Naive thymus-derived CD4-positive, alpha-beta T cell (primary cell): ENCODE results near the gene GPATCH1. TPM values are rescaled to one million over a fixed set of nuclear protein-coding genes. Genes with fewer than 3 reads are reported as not detected.

Experiments
- ATAC-seq: fragments of 150-1000 bp; cut with Tn5 transposase; 2 replicates; pipeline ENCODE4 v1.10.0; 2021; ENCODE audit warnings: mild to moderate bottlenecking, moderate library complexity
- CTCF ChIA-PET: fragments of 350-600 bp; sonication (Branson Sonifier 250); formaldehyde crosslinking; loops from one replicate; lab custom pipeline; 2021; ENCODE audit warnings: antibody characterized with exemption; lab: Charles Lee
- POLR2A ChIA-PET: fragments of 350-600 bp; sonication (Branson Sonifier 250); formaldehyde crosslinking; loops from one replicate; lab custom pipeline; 2021; ENCODE audit warnings: antibody characterized with exemption, inconsistent platforms; lab: Charles Lee
- DNase-seq, 9 donors: peaks; one replicate each; pipeline versions ENCODE4 v3.0.0 to v3.0.0-alpha.2; 2020 to 2022; ENCODE audit warnings: mixed read lengths in 1 of 9
- H3K27ac ChIP-seq: one replicate; pipeline ENCODE4 v1.7.0; 2013; ENCODE audit warnings: mild to moderate bottlenecking, low read depth, low read length, moderate library complexity
- H3K27me3 ChIP-seq, 2 donors: one replicate each; pipeline ENCODE4 v1.7.0; 2013; ENCODE audit warnings: low read length in 2 of 2, mild to moderate bottlenecking in 2 of 2, moderate library complexity in 2 of 2; ENCODE audit not compliant: control insufficient read depth in 2 of 2, insufficient read depth in 2 of 2
- H3K36me3 ChIP-seq, 3 experiments: 1 replicate in 2 of 3; 2 replicates in 1 of 3; pipeline ENCODE4 v1.7.0; 2013; ENCODE audit warnings: low read length in 3 of 3, mild to moderate bottlenecking in 3 of 3, moderate library complexity in 1 of 3; ENCODE audit not compliant: insufficient read depth in 3 of 3, control insufficient read depth in 2 of 3
- H3K4me1 ChIP-seq, 2 donors: one replicate each; pipeline ENCODE4 v1.7.0; 2013; ENCODE audit warnings: low read length in 2 of 2, mild to moderate bottlenecking in 2 of 2, moderate library complexity in 1 of 2; ENCODE audit not compliant: control insufficient read depth in 2 of 2, insufficient read depth in 2 of 2
- H3K4me3 ChIP-seq: 2 replicates; pipeline ENCODE4 v1.7.0; 2013; ENCODE audit warnings: mild to moderate bottlenecking, low read length
- H3K9me3 ChIP-seq, 3 experiments: 1 replicate in 2 of 3; 2 replicates in 1 of 3; pipeline ENCODE4 v1.7.0; 2013; ENCODE audit warnings: low read length in 3 of 3; ENCODE audit not compliant: control insufficient read depth in 2 of 3
- H3K27ac Mint-ChIP-seq, 9 donors: one replicate each; pipeline ENCODE4 v1.8.0; 2020 to 2022; ENCODE audit warnings: mixed read lengths in 9 of 9, mild to moderate bottlenecking in 8 of 9, moderate library complexity in 5 of 9, inconsistent platforms in 2 of 9
- H3K27me3 Mint-ChIP-seq, 5 donors: one replicate each; pipeline ENCODE4 v1.8.0; 2021 to 2022; ENCODE audit warnings: mixed read lengths in 5 of 5, mild to moderate bottlenecking in 1 of 5
- H3K36me3 Mint-ChIP-seq, 5 donors: one replicate each; pipeline ENCODE4 v1.8.0; 2020 to 2022; ENCODE audit warnings: mixed read lengths in 5 of 5, mild to moderate bottlenecking in 3 of 5, inconsistent platforms in 1 of 5
- H3K4me1 Mint-ChIP-seq, 7 donors: one replicate each; pipeline ENCODE4 v1.8.0; 2020 to 2022; ENCODE audit warnings: mixed read lengths in 7 of 7, mild to moderate bottlenecking in 3 of 7, inconsistent platforms in 1 of 7
- H3K4me3 Mint-ChIP-seq, 10 donors: one replicate each; pipeline ENCODE4 v1.8.0; 2020 to 2022; ENCODE audit warnings: mild to moderate bottlenecking in 10 of 10, mixed read lengths in 10 of 10, moderate library complexity in 6 of 10, inconsistent platforms in 2 of 10
- H3K9me3 Mint-ChIP-seq, 11 donors: one replicate each; pipeline ENCODE4 v1.8.0; 2020 to 2022; ENCODE audit warnings: mixed read lengths in 11 of 11, mild to moderate bottlenecking in 4 of 11, inconsistent platforms in 1 of 11, moderate library complexity in 1 of 11
- intact Hi-C, 2 donors: fragments of 100-400 bp; cut with micrococcal nuclease; formaldehyde crosslinking; loops; one replicate each; pipeline ENCODE4 v1.15.1; 2023
- polyA plus RNA-seq, 2 donors: library from polyadenylated mRNA; unstranded; fragments of 300-500 nt; fragmentation: Illumina TruSeq; gene quantifications; one replicate each; pipeline ENCODE4 v1.2.3, GENCODE V29; 2021
- total RNA-seq, 6 experiments: library from RNA in 5 of 6; stranded (reverse) in 5 of 6; gene quantifications; 1 replicate in 5 of 6; 2 replicates in 1 of 6; pipeline ENCODE4 v1.2.3 and lab custom pipeline; 2021 to 2026

Gene GPATCH1
- total and polyA plus RNA-seq, 7 experiments from 2014 or later, result 4.6 to 20.0 (median 11.8) TPM

DNA sequence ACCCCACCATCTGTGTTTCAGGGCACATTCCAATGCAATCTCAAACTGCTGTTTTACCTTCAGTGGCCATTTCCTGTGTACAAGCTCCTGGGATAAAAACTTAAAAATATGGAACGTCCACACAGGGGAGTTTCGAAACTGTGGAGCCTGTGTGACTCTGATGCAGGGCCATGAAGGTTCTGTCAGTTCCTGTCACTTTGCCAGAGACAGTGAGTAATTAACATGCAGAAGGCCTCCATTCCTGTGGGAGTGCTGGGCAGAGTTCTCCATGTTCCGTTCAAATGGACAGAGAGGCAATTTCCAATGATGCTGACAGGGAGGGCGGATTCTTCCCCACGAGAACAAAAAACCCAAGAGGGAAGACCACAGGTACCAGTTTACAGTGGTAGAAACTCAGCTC is 75.4 kb downstream of the GPATCH1 start:
- no peaks in the 10 kb centered on the region for H3K27me3 ChIP-seq
- no peak overlapping the region for H3K4me3 ChIP-seq
- H3K4me1 ChIP-seq, result peaks cover 23 to 25% of the 10 kb centered on the region in 2 donors
- Mint-ChIP-seq H3K4me3 (no peak overlapping the region), H3K4me1 (peaks cover 24 to 36% (median 32%) of the 10 kb centered on the region in 7 donors), H3K27ac (peak overlapping the region in 1 of 9 donors; percentile 14), H3K27me3 (peaks cover 0 to 4% (median 0%) of the 10 kb centered on the region in 5 donors), H3K9me3 (peaks cover 0 to 2% (median 0%) of the 10 kb centered on the region in 11 donors), H3K36me3 (peaks cover 0 to 4% (median 0%) of the 10 kb centered on the region in 5 donors)
- H3K27ac ChIP-seq, result no peak overlapping the region
- ATAC-seq, result no peak
- intact Hi-C loops, result no loop called here
- ChIA-PET CTCF (interaction anchor here (1.3 to 1.8 kb wide), 2 partner anchors 21 to 250 kb away, joined by 3 to 5 read pairs; no protein-coding TSS in a partner anchor), POLR2A (interaction anchor here (1.2 kb wide), 1 partner anchor 20 kb away, joined by 4 read pairs; no protein-coding TSS in a partner anchor)
- H3K9me3 ChIP-seq, result no peaks in the 10 kb centered on the region
- no peak for DNase-seq
- no peaks in the 10 kb centered on the region for H3K36me3 ChIP-seq

DNA sequence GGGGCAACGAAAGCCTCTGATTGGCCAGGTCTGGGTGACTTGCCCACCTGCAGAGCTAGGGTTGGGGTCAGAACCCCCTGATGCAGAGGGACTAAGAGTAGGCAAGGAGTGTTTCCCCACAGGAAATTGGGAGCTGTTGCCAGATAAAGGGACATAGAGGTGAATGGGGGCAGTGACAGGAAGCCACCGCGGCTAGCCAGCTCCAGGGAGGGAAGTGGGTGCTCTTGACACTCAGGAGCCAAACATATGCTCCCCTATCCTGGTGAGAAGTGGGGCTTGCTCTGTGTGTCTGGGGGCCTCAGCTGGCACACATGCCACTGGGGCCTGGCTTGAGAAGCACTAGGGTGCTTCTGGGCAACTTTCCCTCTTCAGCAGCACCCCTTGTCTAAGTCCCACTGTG is 76.9 kb downstream of the GPATCH1 start:
- ATAC-seq (no peak), DNase-seq (no peak)
- peaks cover 0 to 4% (median 0%) of the 10 kb centered on the region in 5 donors for H3K27me3 Mint-ChIP-seq
- H3K27ac Mint-ChIP-seq, result peak overlapping the region in 5 of 9 donors; percentile 51 to 78 (median 60)
- Histone ChIP-seq H3K9me3 (no peaks in the 10 kb centered on the region), H3K27ac (no peak overlapping the region), H3K27me3 (no peaks in the 10 kb centered on the region), H3K4me1 (peaks cover 26% of the 10 kb centered on the region in 2 donors), H3K4me3 (no peak overlapping the region), H3K36me3 (no peaks in the 10 kb centered on the region)
- POLR2A ChIA-PET, result interaction anchor here (1.5 kb wide), 1 partner anchor 18 kb away, joined by 4 read pairs; no protein-coding TSS in a partner anchor
- H3K4me3 Mint-ChIP-seq, result peak overlapping the region in 4 of 10 donors; percentile 13 to 30 (median 24)
- peaks cover 26 to 44% (median 38%) of the 10 kb centered on the region in 7 donors for H3K4me1 Mint-ChIP-seq
- peaks cover 0 to 4% (median 0%) of the 10 kb centered on the region in 5 donors for H3K36me3 Mint-ChIP-seq
- peaks cover 0 to 2% (median 0%) of the 10 kb centered on the region in 11 donors for H3K9me3 Mint-ChIP-seq
- CTCF ChIA-PET, result no interaction called here
- intact Hi-C loops, result no loop called here

DNA sequence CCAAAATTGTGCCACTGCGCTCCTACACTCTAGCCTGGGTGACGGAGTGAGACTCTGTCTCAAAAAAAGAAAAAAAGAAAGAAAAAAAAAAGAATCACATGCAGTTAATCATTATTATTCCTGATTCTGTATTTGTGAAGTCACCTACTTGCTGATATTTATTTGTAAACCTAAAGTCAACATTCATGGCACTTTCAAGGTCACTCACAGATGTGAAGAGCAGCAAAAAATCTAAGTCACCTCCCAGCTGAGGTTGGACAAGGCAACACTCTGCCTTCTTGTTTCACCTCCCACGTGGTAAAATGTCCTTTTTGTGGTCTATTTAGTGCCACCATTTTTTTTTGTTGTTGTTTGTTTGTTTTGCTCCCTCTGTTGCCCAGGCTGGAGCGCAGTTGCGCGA is 77.4 kb downstream of the GPATCH1 start:
- Mint-ChIP-seq H3K36me3 (peaks cover 0 to 4% (median 0%) of the 10 kb centered on the region in 5 donors), H3K27ac (peak overlapping the region in 5 of 9 donors; percentile 13 to 74 (median 56)), H3K4me3 (peak overlapping the region in 1 of 10 donors; percentile 13), H3K27me3 (peaks cover 0 to 4% (median 0%) of the 10 kb centered on the region in 5 donors), H3K4me1 (peaks cover 26 to 44% (median 38%) of the 10 kb centered on the region in 7 donors), H3K9me3 (peaks cover 0 to 2% (median 0%) of the 10 kb centered on the region in 11 donors)
- Histone ChIP-seq H3K9me3 (no peaks in the 10 kb centered on the region), H3K27me3 (no peaks in the 10 kb centered on the region), H3K4me3 (no peak overlapping the region), H3K4me1 (peaks cover 26% of the 10 kb centered on the region in 2 donors), H3K36me3 (no peaks in the 10 kb centered on the region), H3K27ac (no peak overlapping the region)
- POLR2A ChIA-PET, result interaction anchor here (1.5 to 5.4 kb wide), 2 partner anchors 18 to 19 kb away, joined by 4 to 75 read pairs; no protein-coding TSS in a partner anchor
- DNase-seq, result no peak
- intact Hi-C loops, result no loop called here
- ATAC-seq, result no peak
- CTCF ChIA-PET, result no interaction called here

DNA sequence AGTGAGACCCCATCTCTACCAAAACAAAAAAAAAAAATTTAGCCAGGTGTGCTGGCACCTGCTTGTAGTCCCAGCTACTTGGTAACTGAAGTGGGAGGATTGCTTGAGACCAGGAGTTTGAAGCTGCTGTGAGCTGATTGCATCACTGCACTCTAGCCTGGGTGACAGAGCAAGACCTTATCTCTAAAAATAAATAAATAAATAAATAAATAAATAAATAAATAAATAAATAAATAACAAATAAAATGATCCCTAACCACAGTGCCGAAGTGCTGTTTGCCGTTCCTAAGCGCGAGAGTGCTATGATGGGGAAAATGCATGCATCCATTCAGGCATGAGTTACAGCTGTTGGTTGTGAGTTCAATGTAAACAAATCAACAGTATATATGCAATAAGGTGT is 78.2 kb downstream of the GPATCH1 start:
- Mint-ChIP-seq H3K9me3 (peaks cover 0 to 2% (median 0%) of the 10 kb centered on the region in 11 donors), H3K27ac (peak overlapping the region in 3 of 9 donors; percentile 50 to 77 (median 66)), H3K36me3 (peaks cover 0 to 4% (median 2%) of the 10 kb centered on the region in 5 donors), H3K4me3 (no peak overlapping the region), H3K27me3 (peaks cover 0 to 3% (median 0%) of the 10 kb centered on the region in 5 donors), H3K4me1 (peaks cover 29 to 44% (median 38%) of the 10 kb centered on the region in 7 donors)
- Histone ChIP-seq H3K36me3 (no peaks in the 10 kb centered on the region), H3K27ac (no peak overlapping the region), H3K4me3 (no peak overlapping the region), H3K9me3 (no peaks in the 10 kb centered on the region), H3K4me1 (peaks cover 26% of the 10 kb centered on the region in 2 donors), H3K27me3 (no peaks in the 10 kb centered on the region)
- intact Hi-C loops, result no loop called here
- ChIA-PET CTCF (interaction anchor here (3.5 kb wide), 1 partner anchor 14 kb away, joined by 13 read pairs; no protein-coding TSS in a partner anchor), POLR2A (interaction anchor here (5.4 kb wide), 1 partner anchor 18 kb away, joined by 75 read pairs; no protein-coding TSS in a partner anchor)
- no peak for ATAC-seq
- DNase-seq, result no peak

DNA sequence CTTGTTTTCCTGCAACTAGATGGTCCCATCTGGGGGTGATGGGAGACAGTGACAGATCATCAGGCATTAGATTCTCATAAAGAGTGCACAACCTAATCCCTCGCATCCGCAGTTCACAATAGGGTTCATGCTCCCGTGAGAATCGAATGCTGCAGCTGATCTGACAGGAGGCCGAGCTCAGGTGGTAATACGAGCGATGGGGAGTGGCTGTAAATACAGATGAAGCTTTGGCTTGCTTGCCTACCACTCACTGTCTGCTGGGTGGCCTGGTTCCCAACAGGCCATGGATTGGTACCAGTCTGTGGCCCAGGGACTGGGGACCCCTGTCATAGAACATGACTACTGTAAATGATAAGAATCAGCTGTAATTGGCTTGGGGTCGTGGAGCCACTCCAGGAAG is 78.9 kb downstream of the GPATCH1 start:
- DNase-seq, result no peak
- intact Hi-C loops, result loop anchor here (1.0 kb wide), 1 partner anchor 17 kb away; no protein-coding TSS in a partner anchor
- no peak overlapping the region for H3K4me3 ChIP-seq

DNA sequence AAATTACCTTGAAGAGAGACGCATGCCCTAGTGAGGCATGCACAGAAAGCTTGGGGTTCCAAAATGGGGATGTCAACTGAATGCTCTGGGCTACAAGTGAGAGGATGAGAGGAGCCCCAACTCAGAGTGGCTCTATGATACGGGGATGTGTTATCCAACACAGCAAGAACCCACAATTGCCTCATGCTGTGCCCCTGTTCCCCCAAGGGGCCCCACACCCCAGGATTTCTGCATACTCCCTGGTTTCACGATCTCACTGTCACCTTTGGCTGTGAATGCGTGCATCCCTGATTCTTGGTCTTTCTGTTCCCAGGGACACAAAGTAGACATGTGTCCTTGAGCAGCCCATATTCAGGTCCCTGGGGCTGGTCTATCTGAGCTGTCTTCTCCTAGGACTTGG is 80.2 kb downstream of the GPATCH1 start:
- Histone ChIP-seq H3K4me3 (no peak overlapping the region), H3K9me3 (no peaks in the 10 kb centered on the region), H3K36me3 (no peaks in the 10 kb centered on the region), H3K27ac (no peak overlapping the region), H3K4me1 (peaks cover 26% of the 10 kb centered on the region in 2 donors), H3K27me3 (no peaks in the 10 kb centered on the region)
- Mint-ChIP-seq H3K36me3 (peaks cover 0 to 5% (median 4%) of the 10 kb centered on the region in 5 donors), H3K9me3 (peaks cover 0 to 2% (median 0%) of the 10 kb centered on the region in 11 donors), H3K4me3 (peak overlapping the region in 7 of 10 donors; percentile 13 to 74 (median 63)), H3K27me3 (no peaks in the 10 kb centered on the region), H3K4me1 (peaks cover 31 to 44% (median 40%) of the 10 kb centered on the region in 7 donors), H3K27ac (peak overlapping the region in 8 of 9 donors; percentile 43 to 95 (median 88))
- ChIA-PET CTCF (interaction anchor here (0.6 to 3.5 kb wide), 6 partner anchors 15 to 213 kb away, joined by 3 to 15 read pairs (median 6); no protein-coding TSS in a partner anchor), POLR2A (interaction anchor here (0.8 to 5.4 kb wide), 5 partner anchors 9 to 1198 kb away, joined by 3 to 75 read pairs (median 4); partner anchors contain the start of gene CEBPG)
- intact Hi-C loops, result no loop called here
- ATAC-seq (no peak), DNase-seq (no peak)

More for the DNA sequence above, 78.9 kb downstream of the GPATCH1 start:
- H3K36me3 ChIP-seq, result no peaks in the 10 kb centered on the region
- H3K4me1 ChIP-seq, result peaks cover 26% of the 10 kb centered on the region in 2 donors
- POLR2A ChIA-PET, result interaction anchor here (0.6 to 5.4 kb wide), 4 partner anchors 13 to 1011 kb away, joined by 3 to 75 read pairs (median 4); no protein-coding TSS in a partner anchor
- peak overlapping the region; percentile 40 for H3K27ac ChIP-seq
- peaks cover 0 to 2% (median 0%) of the 10 kb centered on the region in 11 donors for H3K9me3 Mint-ChIP-seq
- H3K9me3 ChIP-seq, result no peaks in the 10 kb centered on the region
- no peak for ATAC-seq
- peaks cover 0 to 5% (median 4%) of the 10 kb centered on the region in 5 donors for H3K36me3 Mint-ChIP-seq
- H3K27me3 ChIP-seq, result no peaks in the 10 kb centered on the region
- peak overlapping the region in 7 of 10 donors; percentile 12 to 77 (median 69) for H3K4me3 Mint-ChIP-seq
- H3K27ac Mint-ChIP-seq, result peak overlapping the region; percentile 7 to 95 (median 87)
- H3K4me1 Mint-ChIP-seq, result peaks cover 31 to 44% (median 39%) of the 10 kb centered on the region in 7 donors
- CTCF ChIA-PET, result interaction anchor here (0.8 to 3.5 kb wide), 5 partner anchors 13 to 35 kb away, joined by 3 to 15 read pairs (median 5); no protein-coding TSS in a partner anchor
- no peaks in the 10 kb centered on the region for H3K27me3 Mint-ChIP-seq
